Cardiac fibroblast (primary cell): ENCODE results near the gene B3GALT6.

ENCODE experiments used
- DNase-seq, 2 donors: peaks; one replicate each; pipeline versions ENCODE4 v3.0.0 to v3.0.0-alpha.2; 2010; ENCODE audit warnings: low read depth in 2 of 2
- H3K4me3 ChIP-seq, 2 donors: replicated peaks in 1 of 2; 1 replicate in 1 of 2; 2 replicates in 1 of 2; pipeline ENCODE4 v1.5.1; 2011; ENCODE audit warnings: low read depth in 2 of 2, low read length in 2 of 2, mild to moderate bottlenecking in 2 of 2, moderate library complexity in 1 of 2
- TF ChIP-seq, protein P1 (sequence below): IDR thresholded peaks from one replicate; pipeline ENCODE4 v1.5.1; 2011; ENCODE audit warnings: low read depth, mild to moderate bottlenecking, low read length, inconsistent platforms

Gene B3GALT6

DNA sequence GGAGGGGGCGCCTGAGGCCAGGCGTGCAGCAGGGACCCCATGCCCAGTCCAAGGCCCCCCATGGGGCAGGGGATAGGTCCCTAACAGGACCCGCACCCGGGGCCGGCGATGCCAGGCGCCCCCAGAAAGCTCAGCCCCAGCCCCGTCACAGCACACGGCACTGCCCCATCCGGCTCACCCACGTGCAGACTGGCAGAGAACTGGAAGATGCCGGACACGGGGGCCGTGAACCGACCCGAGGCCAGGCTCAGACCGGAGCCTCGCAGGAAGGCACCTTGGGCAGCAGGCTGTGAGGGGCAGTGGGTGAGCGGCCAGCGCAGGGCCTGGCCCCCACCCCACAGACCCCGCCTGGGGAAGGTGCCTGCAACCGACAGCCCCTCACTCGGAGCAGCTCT lies 11.2 kb downstream of the B3GALT6 start:
- TF ChIP-seq, protein P1, sequence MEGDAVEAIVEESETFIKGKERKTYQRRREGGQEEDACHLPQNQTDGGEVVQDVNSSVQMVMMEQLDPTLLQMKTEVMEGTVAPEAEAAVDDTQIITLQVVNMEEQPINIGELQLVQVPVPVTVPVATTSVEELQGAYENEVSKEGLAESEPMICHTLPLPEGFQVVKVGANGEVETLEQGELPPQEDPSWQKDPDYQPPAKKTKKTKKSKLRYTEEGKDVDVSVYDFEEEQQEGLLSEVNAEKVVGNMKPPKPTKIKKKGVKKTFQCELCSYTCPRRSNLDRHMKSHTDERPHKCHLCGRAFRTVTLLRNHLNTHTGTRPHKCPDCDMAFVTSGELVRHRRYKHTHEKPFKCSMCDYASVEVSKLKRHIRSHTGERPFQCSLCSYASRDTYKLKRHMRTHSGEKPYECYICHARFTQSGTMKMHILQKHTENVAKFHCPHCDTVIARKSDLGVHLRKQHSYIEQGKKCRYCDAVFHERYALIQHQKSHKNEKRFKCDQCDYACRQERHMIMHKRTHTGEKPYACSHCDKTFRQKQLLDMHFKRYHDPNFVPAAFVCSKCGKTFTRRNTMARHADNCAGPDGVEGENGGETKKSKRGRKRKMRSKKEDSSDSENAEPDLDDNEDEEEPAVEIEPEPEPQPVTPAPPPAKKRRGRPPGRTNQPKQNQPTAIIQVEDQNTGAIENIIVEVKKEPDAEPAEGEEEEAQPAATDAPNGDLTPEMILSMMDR: no peak
- DNase-seq: no peak

DNA sequence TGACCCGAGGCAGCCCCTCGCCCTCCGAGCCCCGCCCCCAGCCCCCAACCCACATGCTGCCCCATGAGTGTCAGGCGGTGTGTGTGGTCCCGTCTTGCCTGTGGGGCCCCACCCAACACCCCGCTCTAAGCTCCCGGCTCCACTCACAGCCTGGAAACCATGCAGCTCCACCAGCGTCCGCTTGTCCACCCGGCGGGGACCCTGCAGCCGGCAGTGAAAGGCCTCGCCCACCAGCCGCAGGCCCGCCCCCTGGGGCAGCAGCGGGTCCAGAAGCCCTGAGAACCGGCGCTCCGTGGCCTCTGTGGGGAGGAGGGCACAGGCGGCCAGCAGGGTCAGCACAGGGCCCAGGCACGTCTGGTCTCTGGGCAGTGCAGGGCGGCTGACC lies 11.8 kb downstream of the B3GALT6 start:
- no peak for DNase-seq
- H3K4me3 ChIP-seq: no peak overlapping the region
- TF ChIP-seq, protein P1: no peak

More for the DNA sequence above, 11.2 kb downstream of the B3GALT6 start:
- no peak overlapping the region for H3K4me3 ChIP-seq

DNA sequence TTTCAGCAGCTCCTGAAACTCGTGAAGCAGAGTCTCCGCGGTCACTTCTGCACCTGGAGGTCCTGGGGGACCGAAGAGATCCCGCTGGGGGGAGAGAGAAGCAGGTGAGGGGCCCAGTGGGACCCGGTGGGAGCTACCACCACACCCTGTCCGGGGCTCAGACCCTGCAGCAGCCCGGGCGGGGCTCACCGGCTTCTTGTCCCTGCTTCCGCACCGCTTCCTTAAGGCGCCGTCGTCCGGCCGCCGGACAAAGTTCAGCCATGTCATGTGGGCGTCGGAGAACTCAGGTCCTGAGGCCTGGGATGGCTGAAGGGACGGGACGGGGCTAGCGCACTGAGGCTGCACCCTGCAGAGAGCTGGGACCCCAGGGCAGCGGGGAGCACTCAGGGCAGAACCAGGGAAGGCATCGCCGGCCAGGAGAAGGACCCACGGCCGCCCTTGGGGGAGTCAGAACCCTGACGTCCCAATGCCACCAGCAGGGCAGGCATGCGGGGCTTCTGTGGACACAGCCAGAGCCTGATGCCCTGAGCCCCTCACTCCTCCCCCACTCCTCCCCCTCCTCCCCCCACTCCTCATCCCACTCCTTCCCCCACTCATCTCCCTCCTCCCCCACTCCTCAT lies 12.3 kb downstream of the B3GALT6 start:
- no peak overlapping the region for H3K4me3 ChIP-seq
- TF ChIP-seq, protein P1: no peak
- no peak for DNase-seq

DNA sequence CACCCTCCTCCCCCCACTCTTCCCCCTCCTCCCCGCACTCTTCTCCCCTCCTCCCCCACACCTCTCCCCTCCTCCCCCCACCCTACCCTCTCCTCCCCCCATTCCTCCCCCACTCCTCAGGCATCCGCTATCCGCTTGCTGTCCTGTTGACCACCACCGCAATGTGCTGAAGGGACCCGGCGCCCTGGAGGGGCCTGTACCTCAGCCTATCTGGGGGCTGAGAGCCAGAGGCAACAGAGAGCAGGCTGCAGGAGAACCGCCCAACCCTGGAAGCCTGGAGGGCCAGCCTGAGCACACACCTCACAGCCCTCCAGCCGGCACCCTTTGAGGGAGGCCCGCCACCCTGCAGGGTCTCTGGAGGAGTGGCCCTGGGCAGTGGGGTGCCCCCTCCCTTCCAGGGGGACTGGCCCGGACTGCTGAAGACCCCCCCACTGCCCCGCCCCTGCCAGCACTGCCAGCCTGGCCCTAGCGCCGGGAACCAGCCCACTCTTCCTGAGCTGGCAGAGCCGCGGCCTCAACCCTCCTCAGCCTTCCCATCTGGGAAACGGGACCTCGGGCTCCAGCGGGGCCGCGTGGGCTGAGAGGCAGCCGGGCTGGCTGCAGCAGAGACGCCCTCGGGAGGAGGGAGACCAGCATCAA lies 13.3 kb downstream of the B3GALT6 start:
- H3K4me3 ChIP-seq: no peak overlapping the region
- no peak for DNase-seq
- TF ChIP-seq, protein P1: no peak

DNA sequence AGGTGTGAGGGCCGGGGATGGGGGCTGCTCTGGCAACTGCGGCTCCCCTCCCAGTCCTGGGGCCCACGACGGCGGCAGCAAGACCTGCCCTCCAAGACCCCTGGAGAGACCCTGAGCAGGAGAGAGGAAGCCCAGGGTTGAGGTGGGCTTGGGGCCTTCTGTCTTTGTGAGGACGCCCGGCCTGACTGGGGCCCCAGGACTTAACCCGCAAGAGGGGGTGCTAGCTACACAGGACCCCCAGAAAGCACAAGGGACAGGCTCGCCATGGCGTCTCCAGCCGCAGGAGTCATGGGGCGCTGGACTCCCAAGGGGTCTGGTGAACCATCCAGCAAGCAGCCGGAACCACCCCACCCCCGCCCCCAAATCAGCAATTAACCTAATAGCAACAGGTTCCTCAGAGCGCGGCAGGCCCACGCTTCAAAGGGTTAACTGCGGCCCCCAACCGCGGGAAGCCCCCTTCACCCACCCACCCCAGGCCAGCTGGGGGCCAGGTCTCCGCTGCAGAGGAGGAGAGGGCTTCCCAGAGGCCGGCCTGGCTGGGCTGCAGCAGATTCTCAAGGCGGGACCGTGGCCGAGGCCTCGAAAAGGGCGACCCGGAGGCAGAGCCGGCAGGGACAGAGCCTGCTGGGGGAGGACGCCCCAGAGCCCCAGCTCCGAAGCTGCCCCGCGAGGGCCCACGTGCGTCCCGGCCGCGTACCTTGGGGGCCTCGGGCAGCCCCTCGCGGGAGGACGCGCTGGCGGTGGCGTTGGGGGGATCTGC lies 14.0 kb downstream of the B3GALT6 start:
- no peak overlapping the region for H3K4me3 ChIP-seq
- TF ChIP-seq, protein P1: no peak
- no peak for DNase-seq

DNA sequence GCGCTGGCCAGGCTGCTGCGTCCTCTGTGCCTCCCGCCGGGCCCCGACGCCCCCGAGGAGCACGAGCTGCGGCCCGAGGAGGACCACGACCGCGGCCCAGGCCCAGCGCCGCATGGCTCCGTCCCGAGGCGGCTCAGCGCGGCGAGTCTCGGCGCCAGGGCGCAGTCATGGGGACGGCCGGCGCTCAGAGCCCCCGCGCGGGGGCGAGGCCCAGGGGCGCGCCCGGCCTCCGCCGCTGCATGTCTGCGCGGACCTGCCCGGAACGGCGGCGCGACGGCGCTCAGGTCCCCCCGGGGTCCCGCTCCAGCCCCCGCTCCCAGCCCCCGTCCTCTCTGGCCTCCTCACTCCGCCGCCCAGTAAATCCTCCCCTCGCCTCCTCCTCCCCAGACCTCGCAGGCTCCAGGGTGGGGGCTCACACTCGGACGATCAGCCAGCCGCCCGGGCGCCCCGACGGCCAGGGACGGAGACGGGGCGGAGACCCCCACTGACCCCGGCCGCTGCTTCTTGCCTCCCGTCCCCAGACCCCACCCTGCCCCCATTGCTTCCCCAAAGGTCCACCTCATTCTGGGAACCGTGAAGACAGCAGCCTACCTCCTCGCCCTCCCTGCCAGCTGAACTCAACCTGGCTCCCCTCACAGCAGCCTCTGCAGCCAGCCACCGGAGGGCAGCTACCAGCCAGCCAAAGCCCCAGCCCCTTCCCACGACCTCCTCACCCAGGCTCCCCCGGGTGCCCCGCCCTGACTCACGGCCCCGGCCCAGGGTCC lies 14.7 kb downstream of the B3GALT6 start, which contains the start of gene C1QTNF12:
Gene C1QTNF12, minus strand, starts transcription at position 146 of the 764 bp plus-strand sequence. Its CDS starts 32 bp downstream, at position 114.
- DNase-seq: no peak
- TF ChIP-seq, protein P1: no peak
- no peak within 1 kb of the TSS for H3K4me3 ChIP-seq
